ENCODE results near the gene PSME1.
A peak's percentile ranks its signal among the peaks of the same experiment; 100 is the strongest.

Gene PSME1

GRCh38 chr14:24110060-24110459, 25.9 kb upstream of the PSME1 start:
- H2AFZ ChIP-seq (ENCODE audit: insufficient read depth, low read length, poor library complexity), result no peak overlapping the region
- H3K27me3 ChIP-seq (ENCODE audit: insufficient read depth, low read length), result no peaks in the 10 kb centered on the region
- H4K12ac ChIP-seq (ENCODE audit: low read depth, low read length), result no peak overlapping the region
- H2BK120ac ChIP-seq (ENCODE audit: insufficient read depth, low read length, poor library complexity), result no peak overlapping the region
- H2BK5ac ChIP-seq (ENCODE audit: low read depth, low read length, poor library complexity), result no peak overlapping the region
- H2BK12ac ChIP-seq (ENCODE audit: low read length), result no peak overlapping the region
- no peak overlapping the region for H4K8ac ChIP-seq (ENCODE audit: low read depth, low read length)
- no peaks in the 10 kb centered on the region for H3K36me3 ChIP-seq (ENCODE audit: control insufficient read depth in 1 of 2, insufficient read depth in 2 of 2, low read length in 2 of 2)
- no CpG with 5 or more reads among the region's 9 CpGs for WGBS (ENCODE audit: extremely low coverage, insufficient coverage, insufficient read length)
- peaks cover 10% of the 10 kb centered on the region for H3K79me1 ChIP-seq (ENCODE audit: low read length)
- H3K9me3 ChIP-seq (ENCODE audit: insufficient read depth, low read depth, low read length), result no peaks in the 10 kb centered on the region
- no peak overlapping the region for H3K18ac ChIP-seq (ENCODE audit: low read length)
- H4K91ac ChIP-seq (ENCODE audit: low read depth, low read length), result no peak overlapping the region
- H3K23ac ChIP-seq (ENCODE audit: low read length), result no peak overlapping the region
- no peak overlapping the region for H3K14ac ChIP-seq (ENCODE audit: low read length)
- no peak overlapping the region for H3K4ac ChIP-seq (ENCODE audit: low read depth, low read length)
- no peaks in the 10 kb centered on the region for H3K4me1 ChIP-seq (ENCODE audit: control insufficient read depth in 1 of 2, insufficient read depth in 2 of 2, low read length in 2 of 2)
- H3K79me2 ChIP-seq (ENCODE audit: control insufficient read depth, insufficient read depth, low read length, poor library complexity), result peaks cover 7% of the 10 kb centered on the region
- H3K4me3 ChIP-seq (ENCODE audit: low read depth, low read length), result no peak overlapping the region
- no peak for DNase-seq
- no peak overlapping the region for H3K27ac ChIP-seq (ENCODE audit: low read depth, low read length)
- no peak overlapping the region for H2AK5ac ChIP-seq (ENCODE audit: low read length)
- H3K4me2 ChIP-seq (ENCODE audit: low read length), result no peak overlapping the region
- no peak overlapping the region for H3K9ac ChIP-seq (ENCODE audit: low read length)

- H3K36me3 ChIP-seq (ENCODE audit: control insufficient read depth in 1 of 2, insufficient read depth in 2 of 2, low read length in 2 of 2), result no peaks in the 10 kb centered on the region
- H4K12ac ChIP-seq (ENCODE audit: low read depth, low read length), result no peak overlapping the region
- no peak overlapping the region for H3K4me2 ChIP-seq (ENCODE audit: low read length)
- H2BK12ac ChIP-seq (ENCODE audit: low read length), result no peak overlapping the region
- peaks cover 9% of the 10 kb centered on the region for H3K79me2 ChIP-seq (ENCODE audit: control insufficient read depth, insufficient read depth, low read length, poor library complexity)
- WGBS (ENCODE audit: extremely low coverage, insufficient coverage, insufficient read length), result no CpG with 5 or more reads among the region's 1 CpG
- no peaks in the 10 kb centered on the region for H3K9me3 ChIP-seq (ENCODE audit: insufficient read depth, low read depth, low read length)
- no peak overlapping the region for H3K9ac ChIP-seq (ENCODE audit: low read length)
- no peak overlapping the region for H3K27ac ChIP-seq (ENCODE audit: low read depth, low read length)
- peaks cover 10% of the 10 kb centered on the region for H3K79me1 ChIP-seq (ENCODE audit: low read length)
- no peak overlapping the region for H4K91ac ChIP-seq (ENCODE audit: low read depth, low read length)
- peaks cover under 1 to 1% of the 10 kb centered on the region in 2 experiments for H3K4me1 ChIP-seq (ENCODE audit: control insufficient read depth in 1 of 2, insufficient read depth in 2 of 2, low read length in 2 of 2)
- H2BK120ac ChIP-seq (ENCODE audit: insufficient read depth, low read length, poor library complexity), result no peak overlapping the region
- no peak for DNase-seq
- no peak overlapping the region for H3K4me3 ChIP-seq (ENCODE audit: low read depth, low read length)
- H3K14ac ChIP-seq (ENCODE audit: low read length), result no peak overlapping the region
- no peak overlapping the region for H3K18ac ChIP-seq (ENCODE audit: low read length)
- no peak overlapping the region for H3K4ac ChIP-seq (ENCODE audit: low read depth, low read length)
- H3K23ac ChIP-seq (ENCODE audit: low read length), result no peak overlapping the region
- H3K27me3 ChIP-seq (ENCODE audit: insufficient read depth, low read length), result no peaks in the 10 kb centered on the region
- H2AK5ac ChIP-seq (ENCODE audit: low read length), result no peak overlapping the region
- no peak overlapping the region for H4K8ac ChIP-seq (ENCODE audit: low read depth, low read length)
- no peak overlapping the region for H2AFZ ChIP-seq (ENCODE audit: insufficient read depth, low read length, poor library complexity)
- H2BK5ac ChIP-seq (ENCODE audit: low read depth, low read length, poor library complexity), result no peak overlapping the region
These were observed 25.5 kb upstream of the PSME1 start for GRCh38 chr14:24110523-24110922.

- peak overlapping the region; percentile 23 for H2BK12ac ChIP-seq (ENCODE audit: low read length)
- H4K12ac ChIP-seq (ENCODE audit: low read depth, low read length), result peak overlapping the region; percentile 97
- no peaks in the 10 kb centered on the region for H3K27me3 ChIP-seq (ENCODE audit: insufficient read depth, low read length)
- peak overlapping the region; percentile 88 for H2BK120ac ChIP-seq (ENCODE audit: insufficient read depth, low read length, poor library complexity)
- H3K4me1 ChIP-seq (ENCODE audit: control insufficient read depth in 1 of 2, insufficient read depth in 2 of 2, low read length in 2 of 2), result peaks cover 3 to 9% of the 10 kb centered on the region in 2 experiments
- H3K18ac ChIP-seq (ENCODE audit: low read length), result peak overlapping the region; percentile 94
- peak overlapping the region; percentile 97 for H2AFZ ChIP-seq (ENCODE audit: insufficient read depth, low read length, poor library complexity)
- no CpG with 5 or more reads among the region's 15 CpGs for WGBS (ENCODE audit: extremely low coverage, insufficient coverage, insufficient read length)
- peak overlapping the region; percentile 94 for H3K27ac ChIP-seq (ENCODE audit: low read depth, low read length)
- no peak for DNase-seq
- H3K79me1 ChIP-seq (ENCODE audit: low read length), result peaks cover 10% of the 10 kb centered on the region
- peak overlapping the region; percentile 97 for H3K14ac ChIP-seq (ENCODE audit: low read length)
- H3K4me3 ChIP-seq (ENCODE audit: low read depth, low read length), result peak overlapping the region; percentile 72
- peak overlapping the region; percentile 64 for H3K4me2 ChIP-seq (ENCODE audit: low read length)
- H3K23ac ChIP-seq (ENCODE audit: low read length), result no peak overlapping the region
- H2BK5ac ChIP-seq (ENCODE audit: low read depth, low read length, poor library complexity), result peak overlapping the region; percentile 84
- H3K9ac ChIP-seq (ENCODE audit: low read length), result peak overlapping the region; percentile 71
- peaks cover 9% of the 10 kb centered on the region for H3K79me2 ChIP-seq (ENCODE audit: control insufficient read depth, insufficient read depth, low read length, poor library complexity)
- H3K36me3 ChIP-seq (ENCODE audit: control insufficient read depth in 1 of 2, insufficient read depth in 2 of 2, low read length in 2 of 2), result peaks cover 6 to 12% of the 10 kb centered on the region in 2 experiments
- peak overlapping the region; percentile 52 for H2AK5ac ChIP-seq (ENCODE audit: low read length)
- H3K4ac ChIP-seq (ENCODE audit: low read depth, low read length), result peak overlapping the region; percentile 80
- peak overlapping the region; percentile 88 for H4K91ac ChIP-seq (ENCODE audit: low read depth, low read length)
- H3K9me3 ChIP-seq (ENCODE audit: insufficient read depth, low read depth, low read length), result no peaks in the 10 kb centered on the region
- H4K8ac ChIP-seq (ENCODE audit: low read depth, low read length), result peak overlapping the region; percentile 94
These were observed 22.6 kb upstream of the PSME1 start for GRCh38 chr14:24113379-24113800.

- no CpG with 5 or more reads among the region's 42 CpGs for WGBS (ENCODE audit: extremely low coverage, insufficient coverage, insufficient read length)
- Histone ChIP-seq H2BK5ac (ENCODE audit: low read depth, low read length, poor library complexity) (peak overlapping the region; percentile 84), H3K4ac (ENCODE audit: low read depth, low read length) (peak overlapping the region; percentile 80), H4K91ac (ENCODE audit: low read depth, low read length) (peak overlapping the region; percentile 88), H3K9ac (ENCODE audit: low read length) (peak overlapping the region; percentile 89), H3K18ac (ENCODE audit: low read length) (peak overlapping the region; percentile 94), H2AFZ (ENCODE audit: insufficient read depth, low read length, poor library complexity) (peak overlapping the region; percentile 97), H2BK12ac (ENCODE audit: low read length) (peak overlapping the region; percentile 23), H4K8ac (ENCODE audit: low read depth, low read length) (peak overlapping the region; percentile 94), H3K27me3 (ENCODE audit: insufficient read depth, low read length) (no peaks in the 10 kb centered on the region), H3K79me2 (ENCODE audit: control insufficient read depth, insufficient read depth, low read length, poor library complexity) (peaks cover 9% of the 10 kb centered on the region), H3K23ac (ENCODE audit: low read length) (no peak overlapping the region), H2BK120ac (ENCODE audit: insufficient read depth, low read length, poor library complexity) (peak overlapping the region; percentile 88), H3K9me3 (ENCODE audit: insufficient read depth, low read depth, low read length) (no peaks in the 10 kb centered on the region), H3K36me3 (ENCODE audit: control insufficient read depth in 1 of 2, insufficient read depth in 2 of 2, low read length in 2 of 2) (peaks cover 7 to 17% of the 10 kb centered on the region in 2 experiments), H3K27ac (ENCODE audit: low read depth, low read length) (peak overlapping the region; percentile 94), H3K4me2 (ENCODE audit: low read length) (peak overlapping the region; percentile 64), H3K4me3 (ENCODE audit: low read depth, low read length) (peak overlapping the region; percentile 72), H2AK5ac (ENCODE audit: low read length) (peak overlapping the region; percentile 52), H3K14ac (ENCODE audit: low read length) (peak overlapping the region; percentile 97), H3K79me1 (ENCODE audit: low read length) (peaks cover 10% of the 10 kb centered on the region), H4K12ac (ENCODE audit: low read depth, low read length) (peak overlapping the region; percentile 97), H3K4me1 (ENCODE audit: control insufficient read depth in 1 of 2, insufficient read depth in 2 of 2, low read length in 2 of 2) (peaks cover 3 to 9% of the 10 kb centered on the region in 2 experiments)
- DNase-seq, result peak; percentile 89 to 91
These were observed 22.0 kb upstream of the PSME1 start for GRCh38 chr14:24113801-24114531.
